Activated CD4-positive, alpha-beta T cell treated with anti-CD3 and anti-CD28 coated beads for 1 hour (primary cell): ENCODE data around the gene APOLD1.
A peak's percentile ranks its signal among the peaks of the same experiment; 100 is the strongest.
"Not testable (repeated sequence)": the region's sequence is repeated elsewhere in the genome, so short reads cannot be mapped to it uniquely, and the experiment has no call there.

Experiments
- DNase-seq: peaks from one replicate; pipeline ENCODE4 v3.0.0-alpha.2; 2020

APOLD1 gene

DNA sequence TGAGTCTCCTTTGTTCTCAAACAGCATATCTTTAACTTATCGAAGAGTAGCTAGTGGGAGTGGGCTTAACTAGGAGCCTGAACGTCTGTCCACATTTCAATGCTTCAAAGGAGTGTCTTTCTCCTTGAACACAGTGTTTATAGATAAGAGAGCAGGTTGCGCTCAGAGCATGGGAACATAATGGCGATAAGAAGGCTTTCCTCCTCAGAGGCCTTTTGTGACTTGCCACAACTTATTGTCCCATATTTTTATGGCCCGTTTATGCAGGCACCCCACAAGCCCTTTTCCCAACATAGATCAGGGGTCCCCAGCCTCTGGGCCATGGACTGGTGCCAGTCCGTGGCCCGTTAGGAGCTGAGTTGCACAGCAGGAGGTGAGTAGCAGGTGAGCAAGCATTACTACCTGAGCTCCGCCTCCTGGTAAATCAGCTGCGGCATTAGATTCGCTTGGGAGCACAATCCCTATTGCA lies 25.1 kb downstream of the APOLD1 start:
- no peak for DNase-seq

GRCh38 chr12:12811343-12811742 lies 25.9 kb downstream of the APOLD1 start:
- no peak for DNase-seq

GRCh38 chr12:12812174-12812573 lies 26.7 kb downstream of the APOLD1 start:
- DNase-seq: no peak

DNA sequence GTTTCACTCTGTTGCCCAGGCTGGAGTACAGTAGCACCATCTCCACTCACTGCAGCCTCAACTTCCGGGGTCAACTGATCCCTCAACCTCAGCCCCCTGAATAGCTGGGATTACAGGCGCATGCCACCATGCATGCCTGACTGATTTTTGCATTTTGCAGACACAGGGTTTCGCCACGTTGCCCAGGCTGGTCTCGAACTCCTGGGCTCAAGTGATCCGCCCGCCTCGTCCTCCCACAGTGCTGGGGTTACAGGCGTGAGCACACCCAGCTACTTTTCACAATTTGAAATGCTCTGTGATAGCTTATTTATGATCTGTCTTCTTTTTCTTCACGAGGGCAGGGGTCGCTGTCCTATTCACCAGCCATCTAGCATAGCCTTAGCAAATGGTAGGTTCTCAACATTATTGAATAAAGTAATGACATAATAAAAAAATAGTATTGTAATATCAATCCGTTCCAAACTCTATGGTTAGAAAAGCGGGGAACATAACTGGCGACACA lies 27.2 kb downstream of the APOLD1 start:
- no peak for DNase-seq

GRCh38 chr12:12813120-12814101 lies 28.0 kb downstream of the APOLD1 start, which contains the start of gene DDX47:
Gene DDX47, plus strand, starts transcription at chr12:12813346. Its CDS starts 22 bp downstream, at chr12:12813368.
- DNase-seq: peak; percentile 94

GRCh38 chr12:12817616-12818015 lies 32.2 kb downstream of the APOLD1 start:
- DNase-seq: no peak

- no peak for DNase-seq
Measured at GRCh38 chr12:12818701-12819100, 33.2 kb downstream of the APOLD1 start.

- DNase-seq: no peak
Measured at GRCh38 chr12:12819221-12819620, 33.8 kb downstream of the APOLD1 start.

- DNase-seq: no peak
Measured at GRCh38 chr12:12819752-12820311, 34.4 kb downstream of the APOLD1 start.

DNA sequence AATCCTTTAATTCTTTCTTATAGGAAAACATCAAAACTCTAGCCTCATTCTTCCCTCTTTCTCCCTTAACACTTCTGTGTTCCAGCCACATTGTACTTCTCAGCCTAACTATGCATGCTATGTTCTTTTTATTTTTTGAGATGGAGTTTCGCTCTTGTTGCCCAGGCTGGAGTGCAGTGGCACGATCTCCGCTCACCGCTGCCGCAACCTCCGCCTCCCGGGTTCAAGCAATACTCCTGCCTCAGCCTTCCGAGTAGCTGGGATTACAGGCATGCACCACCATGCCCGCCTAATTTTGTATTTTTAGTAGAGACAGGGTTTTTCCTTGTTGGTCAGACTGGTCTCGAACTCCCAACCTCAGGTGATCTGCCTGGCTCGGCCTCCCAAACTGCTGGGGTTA lies 34.9 kb downstream of the APOLD1 start:
- not testable (repeated sequence) for DNase-seq

DNA sequence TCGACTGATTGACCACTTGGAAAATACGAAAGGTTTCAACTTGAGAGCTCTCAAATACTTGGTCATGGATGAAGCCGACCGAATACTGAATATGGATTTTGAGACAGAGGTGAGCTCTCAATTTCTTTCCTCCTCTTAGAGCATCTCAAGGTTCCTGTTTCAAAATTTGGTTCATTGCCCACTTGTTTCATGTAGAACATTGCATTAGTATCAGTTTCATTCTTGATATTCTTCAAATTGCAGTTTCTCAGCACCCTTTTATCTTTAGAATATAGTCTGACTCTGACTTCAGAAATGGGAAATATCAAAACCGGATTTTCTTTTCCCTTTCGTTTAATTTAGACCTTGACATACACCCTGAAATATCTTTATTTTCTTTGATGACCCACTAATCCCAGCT lies 36.5 kb downstream of the APOLD1 start:
- DNase-seq: no peak

- no peak for DNase-seq
Measured at GRCh38 chr12:12822886-12823285, 37.4 kb downstream of the APOLD1 start.

DNA sequence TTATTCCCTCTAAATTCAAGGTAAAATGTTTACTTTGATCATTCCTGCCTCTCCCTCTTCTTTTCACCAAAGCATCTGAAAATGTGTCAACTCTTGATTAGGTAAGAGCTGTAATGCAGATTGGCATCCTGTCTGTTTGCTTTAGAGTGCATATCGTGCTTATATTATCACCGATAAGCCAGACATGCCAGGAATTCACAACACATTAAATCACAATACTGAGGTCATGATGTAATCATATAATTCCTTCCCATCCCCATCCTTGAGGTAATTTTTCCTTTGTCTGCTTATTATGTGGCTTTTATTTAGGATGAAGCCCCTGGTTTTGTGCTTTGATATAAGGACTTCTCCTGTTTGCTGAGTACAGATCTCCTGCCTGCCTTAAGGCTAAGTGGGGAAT lies 37.8 kb downstream of the APOLD1 start:
- DNase-seq: no peak

GRCh38 chr12:12823811-12824210 lies 38.4 kb downstream of the APOLD1 start:
- DNase-seq: no peak

DNA sequence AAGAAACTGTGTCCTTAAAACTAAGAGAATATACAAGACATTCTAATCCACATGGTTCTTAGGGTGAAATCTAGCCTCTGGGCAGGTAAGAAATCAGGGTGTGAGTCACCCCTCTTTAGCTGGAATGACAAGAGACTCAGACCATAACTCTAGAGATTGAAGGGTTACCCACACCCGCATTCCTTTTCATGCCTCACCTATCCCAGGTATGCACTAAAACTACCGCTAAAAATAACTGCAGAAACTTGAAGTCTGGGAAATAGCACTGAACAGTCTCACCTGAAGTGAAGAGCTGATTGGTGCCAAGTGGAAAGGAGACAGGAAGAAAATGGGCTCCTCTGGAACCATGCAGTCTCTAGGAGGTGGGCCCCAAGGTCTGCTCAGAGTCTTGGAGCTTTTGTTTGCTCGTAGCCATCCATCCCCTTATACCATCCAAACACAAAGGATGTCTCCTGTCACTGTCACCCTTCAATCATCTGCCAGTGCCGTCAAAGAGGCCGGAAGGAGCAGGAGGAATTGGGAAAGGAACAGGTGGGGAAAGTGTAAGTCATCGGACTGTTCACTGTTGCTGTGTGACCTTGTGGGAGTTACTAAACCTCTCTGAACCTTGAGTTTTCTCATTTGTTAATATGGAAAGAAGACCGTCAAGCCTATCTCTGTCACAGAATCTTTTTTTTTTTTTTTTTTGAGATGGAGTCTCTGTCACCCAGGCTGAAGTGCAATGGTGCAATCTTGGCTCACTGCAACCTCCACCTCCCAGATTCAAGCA lies 50.1 kb downstream of the APOLD1 start:
- no peak for DNase-seq

DNA sequence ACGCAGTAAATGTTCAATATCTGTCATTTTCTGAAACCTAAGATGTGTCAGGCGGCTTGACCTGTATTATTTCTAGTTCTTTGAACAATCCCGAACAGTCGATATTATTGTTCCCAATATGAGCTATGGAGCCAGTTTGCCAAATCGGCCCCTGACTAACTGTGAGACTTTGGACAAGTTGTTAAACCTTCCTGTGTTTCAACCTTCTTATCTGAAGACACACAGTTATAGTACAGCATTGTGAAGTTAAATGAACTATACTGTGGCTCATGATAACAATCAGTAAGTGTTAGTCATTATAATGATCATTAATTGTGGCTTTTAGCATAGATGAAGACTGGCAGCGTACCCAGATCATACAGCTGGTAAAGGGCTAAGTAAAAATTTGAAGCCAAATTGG lies 51.1 kb downstream of the APOLD1 start:
- no peak for DNase-seq

- DNase-seq: peak; percentile 24
Measured at GRCh38 chr12:12837025-12837812, 51.8 kb downstream of the APOLD1 start.

GRCh38 chr12:12837813-12838153 lies 52.3 kb downstream of the APOLD1 start:
- no peak for DNase-seq

DNA sequence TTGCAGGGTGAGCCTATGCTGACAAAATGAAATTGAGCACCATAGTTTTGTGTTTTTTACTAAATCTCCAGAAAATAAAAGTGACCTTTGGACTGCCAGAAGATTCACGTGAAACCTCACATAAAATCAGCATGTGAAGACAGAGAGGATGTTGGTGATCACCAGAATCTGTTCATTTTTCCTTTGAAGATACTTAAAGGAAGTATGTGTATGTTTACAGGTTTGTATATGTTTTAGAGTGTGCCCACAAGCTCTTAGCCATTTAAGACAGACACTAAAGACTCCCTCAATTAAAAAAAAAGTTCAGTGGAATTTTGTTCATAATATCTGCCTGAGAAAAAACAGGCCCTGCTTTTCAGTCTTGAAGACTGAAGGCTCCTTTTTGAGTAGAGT lies 53.5 kb downstream of the APOLD1 start:
- DNase-seq: no peak

DNA sequence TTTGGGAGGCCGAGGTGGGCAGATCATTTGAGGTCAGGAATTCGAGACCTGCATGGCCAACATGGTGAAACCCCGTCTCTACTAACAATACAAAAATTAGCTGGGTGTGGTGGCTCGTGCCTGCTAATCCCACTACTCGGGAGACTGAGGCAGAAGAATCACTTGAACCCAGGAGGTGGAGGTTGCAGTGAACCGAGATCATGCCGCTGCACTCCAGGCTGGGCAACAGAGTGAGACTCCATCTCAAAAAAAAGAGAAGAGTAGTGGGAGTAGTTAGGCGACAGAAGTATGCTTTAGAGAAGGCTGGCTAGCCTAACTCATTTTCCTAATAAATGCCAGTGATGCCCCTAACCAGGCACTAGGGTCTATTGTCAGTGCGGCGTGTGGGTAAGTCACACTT lies 54.0 kb downstream of the APOLD1 start:
- not testable (repeated sequence) for DNase-seq

GRCh38 chr12:12839873-12840579 lies 54.6 kb downstream of the APOLD1 start:
- no peak for DNase-seq

DNA sequence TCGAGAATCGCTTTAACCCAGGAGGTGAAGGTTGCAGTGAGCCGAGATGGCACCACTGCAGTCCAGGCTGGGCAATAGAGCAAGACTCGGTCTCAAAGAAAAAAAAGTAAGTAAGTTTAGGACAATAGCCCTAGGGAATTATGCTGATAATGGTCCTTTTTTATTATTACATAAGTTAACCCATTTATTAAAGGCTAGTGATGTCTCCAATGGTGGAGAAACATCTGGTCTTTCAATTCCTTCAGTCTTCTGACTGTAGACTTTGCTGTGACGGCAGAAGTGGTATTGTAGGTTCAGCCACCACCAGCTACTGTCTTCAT lies 55.1 kb downstream of the APOLD1 start:
- DNase-seq: no peak
